Measurements from ENCODE around the gene COL18A1. TPM values are rescaled to one million over a fixed set of nuclear protein-coding genes. Genes with fewer than 3 reads are reported as not detected.

The COL18A1 gene
- polyA plus RNA-seq, 4 donors, result 2.2 to 34.3 (median 16.5) TPM

GRCh38 chr21:45479691-45480675 is 75.0 kb downstream of the COL18A1 start:
- Histone ChIP-seq H3K27ac (ENCODE audit: low read depth in 1 of 3, low read length in 2 of 3) (no peak overlapping the region), H3K36me3 (ENCODE audit: control insufficient read depth in 3 of 3, insufficient read depth in 2 of 3, low read depth in 1 of 3, low read length in 3 of 3) (peaks cover 0 to 11% (median 0%) of the 10 kb centered on the region in 3 donors), H3K9me3 (ENCODE audit: control insufficient read depth in 2 of 2, insufficient read depth in 1 of 2, low read depth in 1 of 2, low read length in 1 of 2) (no peaks in the 10 kb centered on the region), H3K4me3 (ENCODE audit: low read depth in 1 of 3, low read length in 3 of 3) (no peak overlapping the region), H3K4me1 (ENCODE audit: control insufficient read depth in 3 of 3, insufficient read depth in 2 of 3, low read depth in 1 of 3, low read length in 2 of 3) (peaks cover 0 to 11% (median 0%) of the 10 kb centered on the region in 3 donors), H3K27me3 (ENCODE audit: control insufficient read depth in 3 of 3, insufficient read depth in 3 of 3, low read length in 3 of 3) (no peaks in the 10 kb centered on the region)
- no peak for FAIRE-seq
- WGBS, 3 donors, result 72 to 78% (median 74%) methylated on average over 32 to 37 of the region's 37 CpGs
- no peak for DNase-seq

GRCh38 chr21:45480701-45481500 is 75.9 kb downstream of the COL18A1 start:
- peaks cover 0 to 7% (median 0%) of the 10 kb centered on the region in 3 donors for H3K36me3 ChIP-seq (ENCODE audit: control insufficient read depth in 3 of 3, insufficient read depth in 2 of 3, low read depth in 1 of 3, low read length in 3 of 3)
- no peak for DNase-seq
- no peak overlapping the region for H3K4me3 ChIP-seq (ENCODE audit: low read depth in 1 of 3, low read length in 3 of 3)
- no peaks in the 10 kb centered on the region for H3K9me3 ChIP-seq (ENCODE audit: control insufficient read depth in 2 of 2, insufficient read depth in 1 of 2, low read depth in 1 of 2, low read length in 1 of 2)
- H3K27me3 ChIP-seq (ENCODE audit: control insufficient read depth in 3 of 3, insufficient read depth in 3 of 3, low read length in 3 of 3), result no peaks in the 10 kb centered on the region
- no peak overlapping the region for H3K27ac ChIP-seq (ENCODE audit: low read depth in 1 of 3, low read length in 2 of 3)
- no peak for FAIRE-seq
- 89 to 92% (median 91%) methylated on average over 32 to 35 of the region's 35 CpGs for WGBS, 3 donors
- peaks cover 0 to 11% (median 0%) of the 10 kb centered on the region in 3 donors for H3K4me1 ChIP-seq (ENCODE audit: control insufficient read depth in 3 of 3, insufficient read depth in 2 of 3, low read depth in 1 of 3, low read length in 2 of 3)

- Histone ChIP-seq H3K27me3 (ENCODE audit: control insufficient read depth in 3 of 3, insufficient read depth in 3 of 3, low read length in 3 of 3) (no peaks in the 10 kb centered on the region), H3K4me1 (ENCODE audit: control insufficient read depth in 3 of 3, insufficient read depth in 2 of 3, low read depth in 1 of 3, low read length in 2 of 3) (peaks cover 0 to 11% (median 0%) of the 10 kb centered on the region in 3 donors), H3K4me3 (ENCODE audit: low read depth in 1 of 3, low read length in 3 of 3) (no peak overlapping the region), H3K27ac (ENCODE audit: low read depth in 1 of 3, low read length in 2 of 3) (no peak overlapping the region), H3K36me3 (ENCODE audit: control insufficient read depth in 3 of 3, insufficient read depth in 2 of 3, low read depth in 1 of 3, low read length in 3 of 3) (peaks cover 0 to 7% (median 0%) of the 10 kb centered on the region in 3 donors), H3K9me3 (ENCODE audit: control insufficient read depth in 2 of 2, insufficient read depth in 1 of 2, low read depth in 1 of 2, low read length in 1 of 2) (no peaks in the 10 kb centered on the region)
- WGBS, 3 donors, result 88 to 94% (median 89%) methylated on average over 16 of the region's 16 CpGs
- DNase-seq (no peak), FAIRE-seq (no peak)
Observed at GRCh38 chr21:45481566-45481965, 76.6 kb downstream of the COL18A1 start.

GRCh38 chr21:45481977-45482898 is 77.3 kb downstream of the COL18A1 start:
- no peaks in the 10 kb centered on the region for H3K27me3 ChIP-seq (ENCODE audit: control insufficient read depth in 3 of 3, insufficient read depth in 3 of 3, low read length in 3 of 3)
- H3K9me3 ChIP-seq (ENCODE audit: control insufficient read depth in 2 of 2, insufficient read depth in 1 of 2, low read depth in 1 of 2, low read length in 1 of 2), result no peaks in the 10 kb centered on the region
- H3K4me3 ChIP-seq (ENCODE audit: low read depth in 1 of 3, low read length in 3 of 3), result no peak overlapping the region
- WGBS, 3 donors, result 90 to 92% (median 90%) methylated on average over 33 of the region's 33 CpGs
- H3K27ac ChIP-seq (ENCODE audit: low read depth in 1 of 3, low read length in 2 of 3), result peak overlapping the region in 2 of 3 donors; percentile 27 to 82
- H3K4me1 ChIP-seq (ENCODE audit: control insufficient read depth in 3 of 3, insufficient read depth in 2 of 3, low read depth in 1 of 3, low read length in 2 of 3), result peaks cover 0 to 11% (median 0%) of the 10 kb centered on the region in 3 donors
- H3K36me3 ChIP-seq (ENCODE audit: control insufficient read depth in 3 of 3, insufficient read depth in 2 of 3, low read depth in 1 of 3, low read length in 3 of 3), result peaks cover 0 to 7% (median 0%) of the 10 kb centered on the region in 3 donors
- no peak for DNase-seq
- no peak for FAIRE-seq

- H3K27me3 ChIP-seq (ENCODE audit: control insufficient read depth in 3 of 3, insufficient read depth in 3 of 3, low read length in 3 of 3), result no peaks in the 10 kb centered on the region
- DNase-seq (no peak), FAIRE-seq (no peak)
- no peaks in the 10 kb centered on the region for H3K9me3 ChIP-seq (ENCODE audit: control insufficient read depth in 2 of 2, insufficient read depth in 1 of 2, low read depth in 1 of 2, low read length in 1 of 2)
- H3K4me1 ChIP-seq (ENCODE audit: control insufficient read depth in 3 of 3, insufficient read depth in 2 of 3, low read depth in 1 of 3, low read length in 2 of 3), result peaks cover 0 to 7% (median 0%) of the 10 kb centered on the region in 3 donors
- 50 to 65% (median 64%) methylated on average over 40 of the region's 40 CpGs for WGBS, 3 donors
- H3K4me3 ChIP-seq (ENCODE audit: low read depth in 1 of 3, low read length in 3 of 3), result peak overlapping the region in 2 of 3 donors; percentile 11 to 33
- H3K36me3 ChIP-seq (ENCODE audit: control insufficient read depth in 3 of 3, insufficient read depth in 2 of 3, low read depth in 1 of 3, low read length in 3 of 3), result peaks cover 0 to 7% (median 0%) of the 10 kb centered on the region in 3 donors
- peak overlapping the region in 2 of 3 donors; percentile 82 for H3K27ac ChIP-seq (ENCODE audit: low read depth in 1 of 3, low read length in 2 of 3)
Observed at GRCh38 chr21:45482899-45483821, 78.2 kb downstream of the COL18A1 start.

GRCh38 chr21:45484318-45484717 is 79.4 kb downstream of the COL18A1 start:
- 86 to 94% (median 92%) methylated on average over 6 of the region's 6 CpGs for WGBS, 3 donors

More at GRCh38 chr21:45484318-45484717, 79.4 kb downstream of the COL18A1 start:
- no peak for DNase-seq
- Histone ChIP-seq H3K36me3 (ENCODE audit: control insufficient read depth in 3 of 3, insufficient read depth in 2 of 3, low read depth in 1 of 3, low read length in 3 of 3) (peaks cover 0 to 7% (median 0%) of the 10 kb centered on the region in 3 donors), H3K9me3 (ENCODE audit: control insufficient read depth in 2 of 2, insufficient read depth in 1 of 2, low read depth in 1 of 2, low read length in 1 of 2) (no peaks in the 10 kb centered on the region), H3K27ac (ENCODE audit: low read depth in 1 of 3, low read length in 2 of 3) (no peak overlapping the region), H3K4me1 (ENCODE audit: control insufficient read depth in 3 of 3, insufficient read depth in 2 of 3, low read depth in 1 of 3, low read length in 2 of 3) (no peaks in the 10 kb centered on the region), H3K27me3 (ENCODE audit: control insufficient read depth in 3 of 3, insufficient read depth in 3 of 3, low read length in 3 of 3) (no peaks in the 10 kb centered on the region), H3K4me3 (ENCODE audit: low read depth in 1 of 3, low read length in 3 of 3) (no peak overlapping the region)
- no peak for FAIRE-seq

All from small intestine (tissue), 7 donors.